ENCODE results near the gene DLD. TPM values are rescaled to one million over a fixed set of nuclear protein-coding genes. Genes with fewer than 3 reads are reported as not detected.

Gene DLD
- total and polyA plus RNA-seq, 9 of the 15 experiments (the other 6 are each of a cell fraction or from before 2014, with no cell fraction given) = 130 to 639 (median 247) TPM

GRCh38 chr7:107953924-107954303 is 62.9 kb downstream of the DLD start:
- intact Hi-C loops (cut with micrococcal nuclease) (no loop called here), in situ Hi-C loops (cut with MboI) (no loop called here)
- Histone ChIP-seq H4K20me1 (replicated peaks; ENCODE audit: control insufficient read depth, insufficient read depth, low read length) (0 out of 2 replicates have a peak, but pooled peaks cover 2% of the 10 kb centered on the region), H3K4me3 (no peak overlapping the region), H3K9me1 (ENCODE audit: control insufficient read depth, insufficient read depth, low read length) (no peaks in the 10 kb centered on the region), H3K27me3 (ENCODE audit: control insufficient read depth in 2 of 2, insufficient read depth in 2 of 2, low read length in 2 of 2) (no peaks in the 10 kb centered on the region), H3K4me2 (ENCODE audit: insufficient read depth, low read length) (no peak overlapping the region), H3K4me1 (replicated peaks in 1 of 2; ENCODE audit: control insufficient read depth in 2 of 2, insufficient read depth in 2 of 2, low read length in 2 of 2) (peaks cover 0 to 3% of the 10 kb centered on the region in 2 experiments; a peak in 1 of 5 replicates), H3K79me2 (ENCODE audit: control insufficient read depth, insufficient read depth, low read length) (no peaks in the 10 kb centered on the region), H2AFZ (ENCODE audit: low read depth, low read length) (no peak overlapping the region), H3K9ac (ENCODE audit: insufficient read depth in 1 of 2, low read depth in 2 of 2, low read length in 2 of 2) (no peak overlapping the region), H3K36me3 (ENCODE audit: control insufficient read depth, insufficient read depth, low read length) (peaks cover 12% of the 10 kb centered on the region; the same call in 2 of the 3 replicates), H3K27ac (ENCODE audit: extremely low read depth, low read depth, low read length) (no peak overlapping the region), H3K9me3 (replicated peaks; ENCODE audit: control insufficient read depth, insufficient read depth, low read depth, low read length) (no peaks in the 10 kb centered on the region)
- 64% methylated on average over 2 of the region's 2 CpGs for WGBS (ENCODE audit: insufficient coverage, low coverage, missing lambda C conversion rate)
- BruUV-seq (replicated peaks) = no TSS peak
- no peak for FAIRE-seq
- DNase-seq (ENCODE audit: extremely low read depth in 1 of 4, low spot score in 3 of 4) = no peak
- peak; percentile 60 for ATAC-seq
- ChIA-PET CTCF (ENCODE audit: low intra/inter-chr PET ratio) (no interaction called here), POLR2A (no interaction called here)
- TF ChIP-seq ZBTB11 (CRISPR knock-in tag; IDR thresholded peaks at IDR 0.05) (no peak), PRMT5 (CRISPR knock-in tag; IDR thresholded peaks at IDR 0.05) (no peak), KDM5B (IDR thresholded peaks at IDR 0.05; ENCODE audit: insufficient replicate concordance, low read depth, low read length) (no peak), KDM1A (IDR thresholded peaks at IDR 0.05) (no peak), MAX (CRISPR knock-in tag; IDR thresholded peaks at IDR 0.05) (no peak), FOXJ2 (tag; IDR thresholded peaks at IDR 0.05) (no peak), SMARCA5 (IDR thresholded peaks at IDR 0.05) (no peak), THRA (IDR thresholded peaks at IDR 0.05) (no peak), CHD1 (IDR thresholded peaks at IDR 0.05; ENCODE audit: low read length) (no peak), ZNF24 (IDR thresholded peaks at IDR 0.05) (no peak), E2F1 (CRISPR knock-in tag; IDR thresholded peaks at IDR 0.05) (no peak), USF2 (CRISPR knock-in tag; IDR thresholded peaks at IDR 0.05) (no peak)
